SIG-M5 (cell line): ENCODE measurements around the gene HACD3.
A peak's percentile ranks its signal among the peaks of the same experiment; 100 is the strongest.
"Not testable (repeated sequence)": the region's sequence is repeated elsewhere in the genome, so short reads cannot be mapped to it uniquely, and the experiment has no call there.

Experiments
- DNase-seq: peaks from one replicate; lab custom pipeline; 2025; lab: John Stamatoyannopoulos, UW

The HACD3 gene

GRCh38 chr15:65603559-65603958, 73.3 kb downstream of the HACD3 start:
- DNase-seq = no peak

GRCh38 chr15:65610871-65611718, 80.8 kb downstream of the HACD3 start, which contains the start of gene INTS14:
Gene INTS14, minus strand, starts transcription at chr15:65611131. Its CDS starts 3,751 bp downstream, at chr15:65607380.
- DNase-seq = peak; percentile 62

- no peak for DNase-seq
Observed at GRCh38 chr15:65611888-65612615, 81.8 kb downstream of the HACD3 start.

GRCh38 chr15:65612616-65612946, 82.3 kb downstream of the HACD3 start:
- DNase-seq = no peak

GRCh38 chr15:65612949-65613744, 82.9 kb downstream of the HACD3 start:
- DNase-seq = no peak

- not testable (repeated sequence) for DNase-seq
Observed at GRCh38 chr15:65615887-65616286, 85.6 kb downstream of the HACD3 start.

GRCh38 chr15:65618560-65619109, 88.4 kb downstream of the HACD3 start:
- DNase-seq = no peak

- DNase-seq = no peak
Observed at GRCh38 chr15:65619626-65620290, 89.5 kb downstream of the HACD3 start.

- no peak for DNase-seq
Observed at GRCh38 chr15:65620833-65621232, 90.6 kb downstream of the HACD3 start.

- DNase-seq = no peak
Observed at GRCh38 chr15:65621638-65622037, 91.4 kb downstream of the HACD3 start, which contains the start of gene SLC24A1. Gene SLC24A1, plus strand, starts transcription at chr15:65621938. Its CDS starts 2,143 bp downstream, at chr15:65624081.

- DNase-seq = no peak
Observed at GRCh38 chr15:65623103-65623502, 92.8 kb downstream of the HACD3 start.

GRCh38 chr15:65626856-65627255, 96.6 kb downstream of the HACD3 start:
- no peak for DNase-seq
